Neural crest cell (in vitro differentiated cells): ENCODE data around the gene PIGT. TPM values are rescaled to one million over a fixed set of nuclear protein-coding genes. Genes with fewer than 3 reads are reported as not detected.

Experiments used
- DNase-seq: peaks from one replicate; pipeline ENCODE4 v3.0.0; 2021; ENCODE audit warnings: low read depth, mixed read lengths, low spot score
- H3K27ac Mint-ChIP-seq: one replicate; pipeline ENCODE4 v1.8.0; 2021; ENCODE audit warnings: mild to moderate bottlenecking, mixed read lengths; ENCODE audit not compliant: unreplicated experiment
- H3K27me3 Mint-ChIP-seq: 2 replicates; pipeline ENCODE4 v1.8.0; 2021; ENCODE audit warnings: low read depth, mild to moderate bottlenecking, mixed read lengths
- H3K36me3 Mint-ChIP-seq: 2 replicates; pipeline ENCODE4 v1.8.0; 2021; ENCODE audit warnings: low read depth, mild to moderate bottlenecking, mixed read lengths
- H3K4me1 Mint-ChIP-seq: 2 replicates; pipeline ENCODE4 v1.8.0; 2021; ENCODE audit warnings: mixed read lengths
- H3K4me3 Mint-ChIP-seq: one replicate; pipeline ENCODE4 v1.8.0; 2021; ENCODE audit warnings: mild to moderate bottlenecking, mixed read lengths
- H3K9me3 Mint-ChIP-seq: 2 replicates; pipeline ENCODE4 v1.8.0; 2021; ENCODE audit warnings: mixed read lengths
- CTCF ChIP-seq: fragments of 200-600 bp; sonication (generic); conservative IDR thresholded peaks from 2 replicates; pipeline ENCODE4 v1.5.0; 2021; ENCODE audit warnings: antibody characterized with exemption, mild to moderate bottlenecking
- long read RNA-seq: library from polyadenylated mRNA; unstranded; transcript quantifications from one replicate; pipeline ENCODE4 v2.0.0, GENCODE V29; 2020
- total RNA-seq: library from RNA; stranded (reverse); gene quantifications from 2 replicates; pipeline ENCODE4 v1.2.1, GENCODE V29; 2021

The PIGT gene
- 64.8 and 67.4 TPM in 2 replicates for total RNA-seq
- long read RNA-seq, transcript PIGT-202 (12 exons, 2,245 nt), result major isoform, 58 of 86 reads
- long read RNA-seq, partial matches to known transcripts, result 13 of 86 reads
- long read RNA-seq, other reads (novel, unspliced or antisense), result 4 of 86 reads

DNA sequence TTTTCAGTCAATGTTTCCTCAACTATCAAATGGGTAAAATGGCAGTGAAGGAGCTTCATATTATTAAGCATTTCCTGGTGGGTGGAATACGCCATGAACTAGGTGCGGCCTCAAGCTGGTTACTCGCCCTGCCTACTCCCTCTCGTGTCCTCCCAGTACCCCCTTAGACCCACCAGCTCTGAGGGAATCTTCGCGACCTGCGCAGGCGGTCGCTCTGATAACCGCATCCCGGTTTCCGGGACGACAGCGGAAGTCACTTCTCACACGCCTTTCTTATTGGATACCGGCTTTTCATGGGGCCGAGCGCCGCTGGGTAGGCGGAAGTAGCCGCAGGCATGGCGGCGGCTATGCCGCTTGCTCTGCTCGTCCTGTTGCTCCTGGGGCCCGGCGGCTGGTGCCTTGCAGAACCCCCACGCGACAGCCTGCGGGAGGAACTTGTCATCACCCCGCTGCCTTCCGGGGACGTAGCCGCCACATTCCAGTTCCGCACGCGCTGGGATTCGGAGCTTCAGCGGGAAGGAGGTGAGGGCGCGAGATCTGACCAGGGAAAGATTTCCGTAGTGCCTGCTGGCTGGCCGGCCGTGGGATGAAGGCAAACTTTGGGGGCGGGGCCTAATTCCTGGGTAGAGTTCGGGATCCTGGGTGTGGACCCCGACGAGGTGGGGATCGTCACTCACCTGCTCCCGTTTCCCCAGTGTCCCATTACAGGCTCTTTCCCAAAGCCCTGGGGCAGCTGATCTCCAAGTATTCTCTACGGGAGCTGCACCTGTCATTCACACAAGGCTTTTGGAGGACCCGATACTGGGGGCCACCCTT, at the start of gene PIGT:
Gene PIGT, plus strand, starts transcription at position 320 of the 816 bp plus-strand sequence. Its CDS starts 16 bp downstream, at position 336.
- Mint-ChIP-seq H3K4me3 (peak within 1 kb of the TSS; percentile 99), H3K9me3 (no peaks in the 10 kb centered on the region), H3K4me1 (peaks cover 19% of the 10 kb centered on the region), H3K27me3 (no peaks in the 10 kb centered on the region), H3K36me3 (peaks cover 3% of the 10 kb centered on the region), H3K27ac (peak within 1 kb of the TSS; percentile 93)
- no peak for TF ChIP-seq CTCF
- peak; percentile 68 for DNase-seq

- no peaks in the 10 kb centered on the region for H3K27me3 Mint-ChIP-seq
- H3K36me3 Mint-ChIP-seq, result peaks cover 4% of the 10 kb centered on the region
- peak overlapping the region; percentile 97 for H3K4me3 Mint-ChIP-seq
- H3K9me3 Mint-ChIP-seq, result no peaks in the 10 kb centered on the region
- DNase-seq, result no peak
- H3K4me1 Mint-ChIP-seq, result peaks cover 22% of the 10 kb centered on the region
- no peak for TF ChIP-seq CTCF
- no peak overlapping the region for H3K27ac Mint-ChIP-seq
Measured at GRCh38 chr20:45366192-45366591, 49.7 kb upstream of the PIGT start.

- TF ChIP-seq CTCF, result no peak
- H3K27me3 Mint-ChIP-seq, result no peaks in the 10 kb centered on the region
- peaks cover 22% of the 10 kb centered on the region for H3K4me1 Mint-ChIP-seq
- H3K9me3 Mint-ChIP-seq, result no peaks in the 10 kb centered on the region
- peaks cover 4% of the 10 kb centered on the region for H3K36me3 Mint-ChIP-seq
- no peak overlapping the region for H3K27ac Mint-ChIP-seq
- no peak for DNase-seq
- H3K4me3 Mint-ChIP-seq, result peak overlapping the region; percentile 31
Measured at GRCh38 chr20:45366631-45367030, 49.3 kb upstream of the PIGT start.

DNA sequence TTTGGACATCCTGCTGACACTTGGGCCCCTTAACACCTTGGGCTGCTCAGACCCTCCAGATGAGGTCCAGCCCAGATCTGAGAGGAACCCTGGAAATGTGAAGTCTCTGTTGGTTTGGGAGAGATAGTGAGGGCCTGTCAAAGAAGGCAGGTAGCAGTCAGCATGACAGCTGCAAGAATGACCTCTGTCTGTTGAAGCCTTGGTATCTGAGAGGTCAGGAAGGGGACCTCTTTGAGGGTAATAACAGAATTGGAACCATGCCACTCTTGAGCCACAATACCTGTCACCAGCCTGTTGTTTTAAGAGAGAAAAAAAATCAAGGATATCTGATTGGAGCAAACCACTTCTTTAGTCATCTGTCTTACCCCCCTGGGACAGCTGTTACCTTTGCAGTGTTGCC, 48.8 kb upstream of the PIGT start:
- H3K36me3 Mint-ChIP-seq, result peaks cover 4% of the 10 kb centered on the region
- TF ChIP-seq CTCF, result no peak
- no peaks in the 10 kb centered on the region for H3K9me3 Mint-ChIP-seq
- peaks cover 22% of the 10 kb centered on the region for H3K4me1 Mint-ChIP-seq
- no peaks in the 10 kb centered on the region for H3K27me3 Mint-ChIP-seq
- no peak for DNase-seq
- H3K4me3 Mint-ChIP-seq, result peak overlapping the region; percentile 31
- no peak overlapping the region for H3K27ac Mint-ChIP-seq

DNA sequence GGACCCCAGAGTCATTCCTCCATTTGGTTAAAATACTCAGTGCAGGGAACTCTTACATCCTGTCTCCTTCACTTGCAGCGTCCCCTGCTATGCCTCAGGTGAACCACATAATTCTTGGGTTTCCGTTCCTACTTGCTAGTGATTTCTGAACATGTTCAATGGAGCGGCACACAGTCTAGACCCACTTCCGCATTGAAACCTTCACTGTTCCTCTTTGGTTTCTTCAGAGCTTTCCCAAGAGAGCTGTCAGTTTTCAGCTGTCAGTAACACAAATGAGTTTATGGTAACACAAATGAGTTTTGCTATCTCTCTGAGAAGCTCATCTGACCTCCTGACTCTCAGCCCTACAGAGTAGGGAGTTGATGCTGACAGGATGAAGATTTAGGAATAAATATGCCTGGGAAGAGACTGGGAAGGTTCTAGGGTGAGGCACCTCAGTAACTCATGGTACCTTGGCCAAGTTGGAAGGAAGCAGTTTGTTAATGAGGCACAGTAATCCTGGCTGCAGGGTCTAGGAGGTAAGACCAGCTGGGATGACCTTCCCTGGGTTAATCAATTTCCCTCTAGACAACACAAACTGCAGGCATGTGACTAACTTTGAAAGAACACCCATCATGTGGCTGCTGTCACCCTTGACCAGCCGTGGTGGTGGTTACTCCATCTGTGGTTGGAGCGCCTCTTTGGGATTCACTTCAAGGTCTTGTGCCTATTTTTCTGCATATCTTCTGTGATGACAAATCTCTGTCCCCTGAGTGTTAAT, 47.5 kb upstream of the PIGT start:
- no peak for TF ChIP-seq CTCF
- no peak for DNase-seq
- Mint-ChIP-seq H3K36me3 (peaks cover 4% of the 10 kb centered on the region), H3K27me3 (no peaks in the 10 kb centered on the region), H3K9me3 (no peaks in the 10 kb centered on the region), H3K4me3 (peak overlapping the region; percentile 50), H3K4me1 (peaks cover 19% of the 10 kb centered on the region), H3K27ac (no peak overlapping the region)
